H54 (cell line): Measurements from ENCODE around the gene SPATA31E1.
"Not testable (repeated sequence)": the region's sequence is repeated elsewhere in the genome, so short reads cannot be mapped to it uniquely, and the experiment has no call there.

Experiments used
- DNase-seq: peaks from one replicate; pipeline ENCODE4 v3.0.0; 2011; ENCODE audit warnings: low spot score, mixed read lengths; ENCODE audit not compliant: insufficient read length
- FAIRE-seq: peaks from 3 replicates; lab custom pipeline; 2011; peaks lifted over from hg19 to GRCh38; lab: Jason Lieb, UNC
- POLR2A ChIP-seq: IDR thresholded peaks from 2 replicates; pipeline ENCODE4 v1.6.1; 2011; ENCODE audit warnings: low read depth, mild to moderate bottlenecking, low read length

Gene SPATA31E1

GRCh38 chr9:87909310-87910041 lies 26.8 kb downstream of the SPATA31E1 start:
- DNase-seq (no peak), FAIRE-seq (no peak)
- no peak for TF ChIP-seq POLR2A

- FAIRE-seq = peak; percentile 87
- TF ChIP-seq POLR2A = no peak
- no peak for DNase-seq
Observed at GRCh38 chr9:87910821-87911220, 28.1 kb downstream of the SPATA31E1 start.

GRCh38 chr9:87917662-87918061 lies 35.0 kb downstream of the SPATA31E1 start, which contains the start of gene SPATA31C1:
Gene SPATA31C1, plus strand, starts transcription at chr9:87917962.
- not testable (repeated sequence) for FAIRE-seq, DNase-seq

- not testable (repeated sequence) for FAIRE-seq
Observed at GRCh38 chr9:87919013-87919412, 36.3 kb downstream of the SPATA31E1 start.

GRCh38 chr9:87921561-87921960 lies 38.9 kb downstream of the SPATA31E1 start:
- not testable (repeated sequence) for FAIRE-seq

More at GRCh38 chr9:87919013-87919412, 36.3 kb downstream of the SPATA31E1 start:
- not testable (repeated sequence) for DNase-seq

GRCh38 chr9:87923012-87923411 lies 40.3 kb downstream of the SPATA31E1 start:
- FAIRE-seq = not testable (repeated sequence)

More at GRCh38 chr9:87921561-87921960, 38.9 kb downstream of the SPATA31E1 start:
- DNase-seq = not testable (repeated sequence)

DNA sequence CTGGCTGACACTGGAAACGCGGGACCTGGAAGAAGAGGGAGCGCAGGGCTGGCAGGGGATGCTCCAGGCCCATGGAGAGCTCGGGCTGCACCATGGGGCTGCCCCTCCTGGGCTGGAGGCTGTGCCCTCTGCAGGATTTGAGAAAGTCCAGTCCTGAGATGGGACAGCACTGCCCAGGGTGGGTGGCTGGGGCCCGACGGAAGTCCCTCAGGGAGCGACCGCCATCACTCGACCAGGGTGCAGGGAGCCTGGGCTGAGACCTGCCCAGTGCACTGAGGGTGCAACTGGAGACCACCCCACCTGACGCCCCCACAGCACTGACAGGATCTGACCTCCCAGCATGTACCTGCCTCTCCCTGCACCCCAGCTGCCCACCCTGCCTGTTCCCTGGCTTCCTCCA lies 42.2 kb downstream of the SPATA31E1 start:
- not testable (repeated sequence) for FAIRE-seq, DNase-seq

More at GRCh38 chr9:87923012-87923411, 40.3 kb downstream of the SPATA31E1 start:
- not testable (repeated sequence) for DNase-seq

DNA sequence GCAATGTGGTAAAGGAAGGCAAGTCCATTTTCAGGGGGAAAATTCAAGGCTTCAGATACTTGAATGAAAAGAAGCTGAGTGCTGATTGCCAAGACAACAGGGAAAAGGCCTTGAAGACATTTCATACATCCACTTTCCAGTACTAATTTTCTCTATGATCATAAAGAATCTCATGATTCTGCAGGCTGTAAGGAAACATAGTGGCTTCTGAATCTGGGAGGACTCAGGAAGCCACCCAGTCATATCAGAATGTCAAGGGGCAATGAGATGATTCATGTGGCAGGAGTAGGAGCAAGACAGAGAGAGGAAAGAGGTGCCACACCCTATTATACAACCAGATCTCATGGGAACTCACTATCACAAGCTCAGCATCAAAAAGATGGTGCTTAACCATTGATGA lies 46.5 kb downstream of the SPATA31E1 start:
- DNase-seq = not testable (repeated sequence)
- peak; percentile 86 for FAIRE-seq

- not testable (repeated sequence) for DNase-seq, FAIRE-seq
Observed at GRCh38 chr9:87934444-87934843, 51.8 kb downstream of the SPATA31E1 start.

DNA sequence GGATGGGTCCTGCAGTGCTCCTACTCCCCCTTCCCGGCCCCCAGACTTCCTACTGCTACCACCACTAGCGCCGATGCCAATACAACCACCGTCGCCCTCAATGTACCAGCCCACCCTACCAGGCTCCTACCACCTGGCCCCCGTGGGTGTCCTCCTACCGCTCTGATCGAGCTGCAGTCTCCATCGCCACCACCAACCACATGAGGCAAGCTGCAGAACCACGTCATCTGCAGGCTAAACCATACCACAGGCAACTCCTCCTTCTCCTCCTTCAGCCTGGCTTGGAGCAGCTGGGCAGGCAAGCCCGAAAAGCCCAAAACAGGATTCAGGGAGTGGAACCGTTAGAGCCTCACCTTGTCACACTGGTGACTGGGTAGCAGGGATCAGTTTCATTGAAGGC lies 54.7 kb downstream of the SPATA31E1 start:
- FAIRE-seq = not testable (repeated sequence)

DNA sequence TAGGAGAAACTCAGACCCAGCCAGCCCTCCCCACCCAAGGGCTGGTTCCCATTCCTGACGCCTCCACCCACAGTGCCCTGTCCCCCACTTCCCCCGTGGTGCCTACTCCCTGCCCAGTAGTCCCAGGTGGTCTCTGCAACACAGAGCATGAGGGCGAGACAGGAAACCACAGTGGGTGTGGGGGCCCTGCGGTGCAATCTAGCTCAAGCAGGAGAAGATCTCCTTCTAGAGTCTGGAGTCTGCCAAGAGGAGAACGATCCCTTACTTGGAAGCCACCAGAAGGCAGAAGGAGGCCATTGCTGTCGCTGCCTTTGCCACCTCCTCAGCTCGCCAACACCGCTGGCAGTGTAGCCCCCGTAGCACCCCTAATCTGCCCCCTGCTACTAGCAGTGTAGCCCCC lies 55.2 kb downstream of the SPATA31E1 start:
- DNase-seq = not testable (repeated sequence)

More for the DNA sequence above, 54.7 kb downstream of the SPATA31E1 start:
- DNase-seq = not testable (repeated sequence)

DNA sequence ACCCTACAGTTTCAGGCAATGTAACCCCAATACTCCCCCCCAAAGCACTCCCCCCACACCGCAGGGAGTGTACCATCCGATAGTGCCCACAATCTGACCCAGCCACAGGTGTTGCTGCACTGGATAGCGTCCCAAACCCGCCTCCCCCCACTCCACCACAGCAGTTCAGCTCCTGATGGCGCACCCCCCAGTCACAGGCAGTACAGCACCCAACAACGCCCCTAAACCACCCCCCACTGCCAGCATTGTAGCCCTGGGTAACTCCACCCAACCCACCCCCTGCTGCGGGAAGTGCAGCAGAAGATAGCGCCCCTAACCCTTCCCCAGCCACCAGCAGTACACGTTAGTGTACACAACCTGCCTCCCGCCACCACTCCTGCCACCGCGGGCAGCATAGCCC lies 55.7 kb downstream of the SPATA31E1 start:
- DNase-seq, FAIRE-seq: not testable (repeated sequence)

More for the DNA sequence above, 55.2 kb downstream of the SPATA31E1 start:
- FAIRE-seq = not testable (repeated sequence)
